HG02852 (cell line): ENCODE measurements around the gene EXD1.
"Not testable (repeated sequence)": the region's sequence is repeated elsewhere in the genome, so short reads cannot be mapped to it uniquely, and the experiment has no call there.

Experiments used
- ATAC-seq: cut with Tn5 transposase; IDR thresholded peaks from one replicate; pipeline ENCODE4 v1.9.1; 2021; ENCODE audit warnings: mild to moderate bottlenecking, moderate library complexity; ENCODE audit not compliant: unreplicated experiment

EXD1 gene, protein sequence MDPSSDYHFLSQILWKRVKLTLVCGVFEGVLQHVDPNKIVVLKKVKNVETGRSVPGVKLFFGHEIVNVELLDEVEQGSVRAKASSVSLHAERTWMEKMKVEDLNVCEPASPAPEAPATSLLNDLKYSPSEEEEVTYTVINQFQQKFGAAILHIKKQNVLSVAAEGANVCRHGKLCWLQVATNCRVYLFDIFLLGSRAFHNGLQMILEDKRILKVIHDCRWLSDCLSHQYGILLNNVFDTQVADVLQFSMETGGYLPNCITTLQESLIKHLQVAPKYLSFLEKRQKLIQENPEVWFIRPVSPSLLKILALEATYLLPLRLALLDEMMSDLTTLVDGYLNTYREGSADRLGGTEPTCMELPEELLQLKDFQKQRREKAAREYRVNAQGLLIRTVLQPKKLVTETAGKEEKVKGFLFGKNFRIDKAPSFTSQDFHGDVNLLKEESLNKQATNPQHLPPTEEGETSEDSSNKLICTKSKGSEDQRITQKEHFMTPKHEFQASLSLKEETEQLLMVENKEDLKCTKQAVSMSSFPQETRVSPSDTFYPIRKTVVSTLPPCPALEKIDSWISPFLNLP

GRCh38 chr15:41230650-41231421 is at the start of gene EXD1, which contains the start of gene CHP1:
Gene EXD1 (minus strand): TSS chr15:41230757. CDS start chr15:41226575, 4,182 bp downstream.
Gene CHP1 (plus strand): TSS chr15:41231268. CDS start chr15:41231383, 115 bp downstream.
- peak; percentile 97 for ATAC-seq

GRCh38 chr15:41279535-41280283 is 49.2 kb upstream of the EXD1 start:
- ATAC-seq = no peak

- ATAC-seq = no peak
Observed at GRCh38 chr15:41278319-41278718, 47.8 kb upstream of the EXD1 start.

DNA sequence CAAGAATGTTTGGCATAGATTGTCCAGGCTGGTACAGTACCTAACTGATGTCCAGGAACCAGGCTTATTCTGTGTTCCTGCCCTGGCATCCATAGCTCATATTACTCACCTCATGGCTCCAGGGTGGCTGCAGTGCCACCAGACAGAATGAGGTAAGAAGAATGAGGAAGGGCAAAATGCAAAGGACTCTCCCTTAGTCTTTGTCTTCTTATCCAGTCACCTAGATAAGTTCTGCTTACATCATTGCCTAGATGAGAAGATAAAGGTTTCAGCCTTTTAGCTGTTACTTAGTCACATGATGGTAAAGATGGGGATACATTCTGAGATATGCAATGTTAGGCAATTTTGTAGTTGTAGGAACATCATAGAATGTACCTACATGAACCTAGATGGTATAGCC is 46.3 kb upstream of the EXD1 start:
- ATAC-seq = no peak

GRCh38 chr15:41269887-41270286 is 39.3 kb upstream of the EXD1 start:
- no peak for ATAC-seq

- ATAC-seq = no peak
Observed at GRCh38 chr15:41263891-41264351, 33.4 kb upstream of the EXD1 start.

DNA sequence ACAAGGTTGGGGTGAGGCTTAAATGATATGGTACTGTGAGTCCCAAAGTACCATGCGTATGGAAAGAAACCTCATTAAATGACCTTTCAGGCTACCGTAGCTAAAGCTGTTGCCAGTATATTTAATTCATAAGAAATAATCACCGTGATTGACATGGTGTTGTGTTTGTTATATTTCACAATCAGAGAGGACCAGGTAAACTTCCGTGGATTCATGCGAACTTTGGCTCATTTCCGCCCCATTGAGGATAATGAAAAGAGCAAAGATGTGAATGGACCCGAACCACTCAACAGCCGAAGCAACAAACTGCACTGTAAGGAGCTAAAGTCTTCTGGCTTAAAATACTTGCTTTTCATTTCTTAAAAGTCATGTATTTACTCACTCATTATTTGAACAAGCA is 32.0 kb upstream of the EXD1 start:
- no peak for ATAC-seq

GRCh38 chr15:41260924-41261323 is 30.4 kb upstream of the EXD1 start:
- not testable (repeated sequence) for ATAC-seq

- no peak for ATAC-seq
Observed at GRCh38 chr15:41259546-41260189, 29.1 kb upstream of the EXD1 start.

GRCh38 chr15:41258750-41259471 is 28.4 kb upstream of the EXD1 start:
- ATAC-seq = no peak

GRCh38 chr15:41256577-41257038 is 26.1 kb upstream of the EXD1 start:
- ATAC-seq = no peak

- ATAC-seq = no peak
Observed at GRCh38 chr15:41256103-41256502, 25.5 kb upstream of the EXD1 start.

DNA sequence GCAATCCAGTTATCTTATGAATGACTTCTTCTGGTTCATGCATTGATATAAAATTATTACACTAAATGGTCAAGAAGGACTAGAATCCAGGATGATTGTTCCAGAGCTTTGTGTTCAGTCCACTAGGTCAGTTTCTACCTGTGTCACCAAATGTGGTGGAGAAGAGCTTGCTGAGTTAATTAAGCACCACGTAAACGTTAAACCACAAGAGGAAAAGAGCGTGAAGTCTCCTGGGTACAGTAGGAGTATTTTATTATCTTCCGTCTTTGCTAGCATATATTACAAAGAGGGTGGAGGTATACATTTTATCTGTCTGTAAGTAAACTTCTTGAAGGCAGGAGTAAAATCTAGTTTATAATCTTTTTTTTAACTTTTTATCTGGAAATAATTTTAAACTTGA is 24.0 kb upstream of the EXD1 start:
- no peak for ATAC-seq

- ATAC-seq = no peak
Observed at GRCh38 chr15:41251411-41251810, 20.9 kb upstream of the EXD1 start.

DNA sequence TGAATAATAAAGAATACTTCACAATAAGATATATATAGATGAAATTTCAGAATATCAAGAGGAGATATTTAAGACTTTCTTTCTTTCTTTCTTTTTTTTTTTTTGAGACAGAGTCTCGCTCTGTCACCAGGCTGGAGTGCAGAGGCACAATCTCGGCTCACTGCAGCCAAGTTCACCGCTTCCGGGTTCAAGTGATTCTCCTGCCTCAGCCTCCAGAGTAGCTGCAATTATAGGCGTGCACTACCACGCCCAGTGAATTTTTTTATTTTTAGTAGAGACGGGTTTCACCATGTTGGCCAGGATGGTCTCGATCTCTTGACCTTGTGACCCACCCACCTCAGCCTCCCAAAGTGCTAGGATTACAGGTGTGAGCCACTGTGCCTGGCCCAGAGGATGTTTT is 20.2 kb upstream of the EXD1 start:
- ATAC-seq = not testable (repeated sequence)

- no peak for ATAC-seq
Observed at GRCh38 chr15:41241221-41241964, 10.8 kb upstream of the EXD1 start.

GRCh38 chr15:41238100-41238499 is 7.5 kb upstream of the EXD1 start:
- no peak for ATAC-seq

- no peak for ATAC-seq
Observed at GRCh38 chr15:41235929-41236328, 5.4 kb upstream of the EXD1 start.

DNA sequence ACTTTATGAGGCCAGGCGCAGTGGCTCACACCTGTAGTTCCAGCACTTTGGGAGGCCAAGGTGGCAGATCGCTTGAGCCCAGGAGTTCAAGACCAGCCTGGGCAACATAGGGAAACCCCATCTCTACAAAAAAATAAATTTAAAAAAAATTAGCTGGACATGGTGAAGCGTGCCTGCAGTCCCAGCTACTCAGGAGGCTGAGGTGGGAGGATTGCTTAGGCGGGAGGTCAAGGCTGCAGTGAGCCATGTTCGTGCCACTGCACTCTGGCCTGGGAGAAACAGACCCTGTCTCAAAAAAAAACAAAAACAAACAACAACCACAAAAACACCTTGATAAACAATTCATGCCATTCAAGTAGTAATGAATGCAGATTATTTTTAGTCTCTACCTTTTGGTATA is 4.7 kb upstream of the EXD1 start:
- not testable (repeated sequence) for ATAC-seq
